Mammary epithelial cell (primary cell): ENCODE measurements around the gene DHFR2.

Source experiments
- CTCF ChIP-seq, 2 donors: IDR thresholded peaks in 1 of 2; conservative IDR thresholded peaks in 1 of 2; 2 replicates each; pipeline ENCODE4 v1.5.1; 2011 to 2012; ENCODE audit warnings: inconsistent platforms in 2 of 2, low read length in 2 of 2, mild to moderate bottlenecking in 2 of 2, control low read depth in 1 of 2, low read depth in 1 of 2; ENCODE audit not compliant: insufficient read depth in 1 of 2; ENCODE audit errors: extremely low read depth in 1 of 2
- EZH2 ChIP-seq: IDR thresholded peaks from 2 replicates; pipeline ENCODE4 v1.6.1; 2012; ENCODE audit warnings: low read length, inconsistent platforms, borderline replicate concordance

DNA sequence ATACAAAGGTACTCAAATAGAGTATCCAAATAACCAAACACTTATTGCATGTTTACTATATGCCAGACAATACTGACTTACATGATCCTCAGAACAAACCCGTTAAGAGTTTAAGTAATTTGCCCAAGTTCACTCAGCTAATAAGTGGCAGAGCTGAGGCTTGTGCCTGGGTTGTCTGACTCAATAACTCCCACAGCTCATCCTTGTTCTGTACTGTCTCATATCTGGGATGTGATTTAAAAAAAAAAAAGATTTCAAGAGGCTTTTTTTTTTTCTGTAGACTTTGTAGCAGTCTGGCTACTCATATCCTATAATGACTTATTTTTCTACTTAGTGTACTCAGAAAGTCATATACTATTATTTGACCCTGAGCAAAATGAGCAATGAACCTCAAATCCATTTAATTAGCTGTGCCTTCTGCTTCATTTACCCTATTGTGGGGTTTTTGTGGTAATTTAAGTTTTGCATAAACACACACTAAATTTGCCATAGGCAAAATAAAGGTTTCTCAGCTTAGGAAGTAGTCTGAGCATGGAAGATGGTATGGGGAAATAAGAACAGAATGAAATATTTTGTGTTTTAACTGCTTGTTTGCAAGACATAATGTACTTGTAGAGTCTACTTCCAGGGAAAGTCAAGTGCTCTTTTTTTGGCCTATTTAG lies 3.2 kb upstream of the DHFR2 start:
- TF ChIP-seq CTCF (conservative IDR thresholded peaks at IDR 0.05 in 1 of 2, IDR thresholded peaks at IDR 0.05 in 1 of 2; ENCODE audit: extremely low read depth in 1 of 2, insufficient read depth in 1 of 2, low read depth in 1 of 2, low read length in 2 of 2) (no peak), EZH2 (no peak)
